Activated CD4-positive, CD25-positive, alpha-beta regulatory T cell treated with anti-CD3 and anti-CD28 coated beads, Interleukin-2, amount 50 U/mL, for 16 hours (primary cell): ENCODE measurements around the gene ZBTB20.

Experiments used
- DNase-seq: peaks from one replicate; pipeline ENCODE4 v3.0.0-alpha.2; 2020; ENCODE audit warnings: low read depth, low spot score

The ZBTB20 gene

DNA sequence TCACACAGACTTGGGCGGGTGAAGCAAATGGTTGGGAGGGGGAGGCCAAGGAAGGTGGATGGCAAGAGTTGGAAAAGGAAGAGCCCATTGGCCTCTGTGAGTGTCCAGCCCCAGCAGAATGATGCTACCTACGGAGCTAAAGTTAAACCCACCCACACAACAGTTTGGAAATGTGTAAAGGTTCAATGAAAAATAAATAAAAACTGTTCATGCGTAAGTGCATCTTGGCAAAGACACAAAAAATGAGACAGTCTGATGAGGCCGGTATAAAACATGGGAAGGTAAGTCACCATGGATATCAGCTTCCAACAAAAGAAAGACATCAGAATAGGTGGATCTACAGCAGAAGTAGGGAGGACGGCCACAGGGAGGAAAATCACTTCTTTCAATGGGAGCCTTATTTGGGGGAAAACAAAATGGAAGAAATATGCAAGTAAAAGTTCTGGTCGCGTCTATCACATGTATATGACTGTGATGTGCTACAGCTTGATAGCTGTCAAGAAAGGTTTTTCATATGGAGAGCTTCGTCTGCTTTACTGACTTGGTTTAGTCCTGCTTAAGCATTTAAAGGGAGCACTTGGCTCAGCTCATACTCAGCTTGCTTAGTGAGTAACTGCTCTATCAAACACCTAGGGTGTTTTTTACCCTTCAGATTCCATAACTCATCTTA lies 770.4 kb downstream of the ZBTB20 start:
- DNase-seq: no peak

DNA sequence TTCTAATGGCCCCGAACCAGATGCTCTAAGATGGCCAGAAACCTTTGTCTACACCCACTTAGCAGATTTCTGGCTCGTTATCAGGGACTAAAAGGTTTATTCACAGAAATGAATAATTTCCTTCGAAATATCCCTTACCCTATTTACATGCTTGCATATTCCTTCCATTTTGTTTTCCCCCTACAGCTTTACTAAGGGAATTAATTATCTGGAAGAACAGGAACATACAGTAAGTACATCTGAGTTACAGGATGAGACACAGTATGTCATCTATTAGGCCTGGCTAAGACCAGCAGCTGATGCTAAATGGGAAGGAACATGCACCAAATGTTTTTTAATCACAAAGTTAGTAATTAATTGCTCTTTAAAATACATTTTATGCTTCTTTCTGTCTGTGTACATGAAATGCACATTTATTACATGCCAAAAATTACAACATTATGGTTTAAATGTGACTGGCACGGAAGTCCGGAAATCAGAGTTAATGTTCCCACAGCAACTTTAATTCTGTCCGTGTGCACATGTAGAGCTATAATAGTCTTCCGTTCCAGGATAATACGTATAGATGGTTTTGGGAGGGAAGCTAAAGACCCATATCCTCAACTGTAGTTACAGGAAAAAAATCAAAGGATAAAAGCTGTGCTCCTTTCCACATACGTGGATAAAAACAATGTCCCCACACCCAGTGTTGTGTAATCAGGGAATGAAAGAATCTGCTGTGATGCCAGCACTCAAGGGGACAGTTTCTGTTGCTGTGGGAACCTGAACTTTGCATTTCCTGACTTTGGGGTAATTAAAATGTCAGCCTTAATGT lies 771.3 kb downstream of the ZBTB20 start:
- DNase-seq: no peak

DNA sequence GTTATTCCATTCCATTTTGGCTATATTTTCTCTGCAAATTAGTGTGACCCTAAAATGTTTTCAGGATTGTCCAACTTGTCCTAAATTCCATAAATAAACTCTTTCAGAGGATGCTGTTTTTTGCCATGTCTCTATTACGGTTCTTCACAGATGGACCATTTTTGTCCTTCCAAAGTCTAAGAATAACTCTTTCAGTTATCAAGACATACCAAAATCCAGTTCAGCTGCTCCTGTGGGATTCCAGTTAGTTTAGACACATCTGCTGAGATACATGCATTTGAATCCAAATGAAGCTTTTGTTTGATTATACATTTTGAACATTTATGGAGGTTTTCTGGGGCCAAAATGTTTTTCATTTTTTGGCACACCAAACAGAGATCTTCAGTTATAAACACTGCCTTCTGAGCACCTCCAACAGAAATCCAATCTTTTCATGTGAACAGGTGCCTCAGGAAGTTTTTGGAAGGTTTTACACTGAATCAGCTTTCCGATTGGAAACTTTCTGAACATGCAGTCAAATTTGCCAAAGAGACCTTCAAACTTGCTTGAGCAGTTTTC lies 772.6 kb downstream of the ZBTB20 start:
- DNase-seq: no peak

DNA sequence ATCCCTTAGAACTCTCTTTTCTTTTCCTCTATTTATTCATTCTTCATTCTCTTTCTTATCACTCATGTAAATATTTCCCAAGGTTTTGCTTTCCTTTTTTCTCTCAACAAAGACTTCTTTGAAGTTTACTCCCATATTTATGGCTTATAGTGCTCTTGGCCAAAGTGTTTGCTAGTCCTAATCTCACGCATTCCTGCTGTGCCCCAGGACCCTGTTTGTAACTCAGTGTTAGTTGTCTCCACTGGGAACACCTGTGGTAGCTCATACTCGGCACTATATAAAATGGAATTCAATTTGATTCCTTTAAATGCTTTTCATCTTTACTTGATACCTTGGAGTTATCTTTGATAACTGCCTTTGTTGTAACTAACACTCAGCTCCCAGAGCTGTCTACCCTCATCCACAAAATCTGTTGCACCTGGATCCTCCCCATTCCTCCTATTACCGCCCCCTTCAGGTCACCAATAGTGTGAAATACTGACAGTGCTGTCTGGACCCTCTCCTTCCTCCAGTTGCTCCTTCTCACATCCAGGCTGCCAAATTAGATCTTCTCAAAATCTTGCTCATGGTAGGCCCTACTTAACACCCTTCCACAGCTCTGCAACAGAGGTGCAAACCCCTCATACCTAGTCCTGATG lies 776.4 kb downstream of the ZBTB20 start:
- DNase-seq: no peak

DNA sequence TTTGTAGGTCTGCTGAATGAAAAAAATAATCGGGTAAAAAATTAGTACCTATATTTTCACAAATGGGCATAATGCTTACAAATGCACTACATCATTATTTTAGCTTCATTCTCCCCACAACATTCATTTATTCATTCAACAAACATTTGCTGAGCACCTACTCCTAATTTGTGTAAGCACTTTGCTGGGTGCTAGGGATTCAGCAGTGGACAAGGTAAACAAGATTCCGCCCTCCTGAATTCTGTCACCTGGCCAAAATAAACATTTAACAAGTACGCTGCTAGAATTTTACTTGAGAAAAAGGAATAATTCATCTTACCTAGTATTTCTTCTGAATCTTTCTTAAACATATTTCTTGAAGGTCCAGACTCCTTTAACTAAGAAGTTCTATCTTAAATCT lies 781.2 kb downstream of the ZBTB20 start:
- no peak for DNase-seq

DNA sequence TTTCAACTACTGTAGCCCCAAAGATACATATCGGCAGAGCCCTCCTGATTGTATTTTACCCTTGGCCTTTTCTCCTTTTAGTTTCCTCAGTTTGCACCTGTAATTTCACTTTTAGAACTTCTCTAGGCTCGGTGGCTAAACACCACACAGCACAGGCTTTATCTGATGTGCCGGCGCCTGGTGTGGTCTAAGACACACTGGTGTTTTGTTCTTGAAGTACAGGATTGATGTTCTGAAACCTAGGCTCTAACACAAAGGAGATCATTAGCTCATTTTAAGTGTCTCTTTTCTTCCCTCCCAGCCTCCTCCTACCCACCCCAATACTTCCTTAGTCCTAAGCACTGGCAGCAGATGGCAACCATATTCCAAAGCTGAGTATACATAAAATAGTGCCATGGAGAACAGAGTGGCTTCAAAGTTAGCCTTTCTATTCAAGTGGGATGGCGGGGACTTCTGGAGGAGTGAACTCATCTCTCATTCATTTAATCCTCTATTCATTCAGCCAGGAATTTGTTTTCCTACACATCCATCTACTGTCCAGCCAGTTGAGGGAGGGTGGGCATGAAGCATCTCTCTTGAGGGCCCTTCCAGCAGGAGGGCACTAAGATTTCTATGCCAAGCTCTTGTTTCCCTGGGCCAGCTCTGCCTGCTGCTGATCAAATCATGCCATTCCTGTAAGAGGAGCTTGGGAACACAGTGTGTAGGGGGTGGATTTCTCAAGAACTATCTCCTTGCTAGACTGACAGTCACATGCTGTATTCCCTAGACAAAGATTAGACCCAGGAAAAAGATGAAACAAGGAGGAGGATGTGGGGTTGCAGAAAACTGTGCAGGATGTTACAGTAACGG lies 782.1 kb downstream of the ZBTB20 start:
- no peak for DNase-seq

DNA sequence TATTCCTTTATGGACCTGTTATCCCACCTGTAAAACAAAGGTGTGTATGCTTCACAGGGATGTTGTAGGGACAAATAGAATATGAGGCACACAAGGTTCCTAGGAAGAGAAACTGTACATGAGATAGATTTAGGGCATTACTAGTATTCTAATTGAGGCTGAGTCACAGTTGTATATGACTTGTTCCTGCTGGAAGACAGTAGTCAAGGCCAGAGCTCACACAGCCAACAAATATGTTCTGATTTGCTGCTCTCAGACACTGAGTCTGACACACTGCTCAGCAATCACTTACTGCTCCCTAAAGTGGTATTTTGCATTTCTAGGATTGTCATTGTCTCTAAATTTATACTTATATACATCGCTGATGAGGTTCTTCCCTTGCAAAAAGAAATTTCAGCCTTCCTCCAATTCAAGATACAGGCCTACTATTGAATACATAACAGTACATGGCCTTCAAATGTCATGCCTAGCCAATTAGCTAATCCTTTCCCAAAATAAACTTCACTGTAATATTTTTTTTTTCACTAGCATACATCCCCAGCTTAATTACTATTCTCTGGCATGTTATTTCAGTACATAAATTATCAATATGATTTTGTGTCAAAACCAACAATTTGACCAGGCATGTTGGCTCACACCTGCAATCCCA lies 783.4 kb downstream of the ZBTB20 start:
- DNase-seq: no peak

DNA sequence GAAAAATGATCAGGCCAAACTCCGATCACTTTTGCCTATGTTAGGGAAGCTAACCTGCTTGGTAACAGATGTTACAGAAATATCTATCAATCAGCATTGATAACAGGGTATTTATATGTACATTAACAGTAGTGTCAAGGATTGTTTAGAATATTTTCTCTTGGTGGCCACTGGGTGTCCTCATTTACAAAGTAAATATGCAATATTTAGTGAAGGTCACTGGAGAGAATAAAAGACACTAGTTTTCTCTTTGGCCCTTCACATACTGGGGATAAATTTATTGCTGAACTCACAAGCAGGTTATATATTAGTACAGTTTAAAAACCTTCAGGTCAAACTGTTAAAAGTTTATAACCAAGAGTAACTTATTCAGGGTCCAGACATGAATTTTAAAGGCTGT lies 784.3 kb downstream of the ZBTB20 start:
- no peak for DNase-seq

DNA sequence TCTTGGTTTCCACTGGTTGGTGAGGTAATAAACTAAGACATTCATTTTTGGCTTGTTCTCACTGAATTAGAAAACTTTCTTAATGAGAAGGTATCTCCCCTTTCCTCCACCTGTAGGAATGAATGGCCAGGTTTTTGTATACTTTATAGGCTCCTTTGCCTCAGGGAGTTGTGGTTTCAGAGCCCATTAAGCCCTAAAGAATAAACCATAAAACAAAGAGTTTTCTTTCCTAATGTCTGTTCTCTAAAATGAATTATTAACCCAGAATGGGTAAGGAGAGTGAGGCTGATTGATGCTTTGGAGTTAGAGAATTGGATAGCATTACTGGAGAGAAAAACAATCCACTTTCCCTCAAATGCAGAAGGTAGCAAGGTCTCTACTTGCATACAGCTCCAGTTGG lies 785.7 kb downstream of the ZBTB20 start:
- DNase-seq: no peak

DNA sequence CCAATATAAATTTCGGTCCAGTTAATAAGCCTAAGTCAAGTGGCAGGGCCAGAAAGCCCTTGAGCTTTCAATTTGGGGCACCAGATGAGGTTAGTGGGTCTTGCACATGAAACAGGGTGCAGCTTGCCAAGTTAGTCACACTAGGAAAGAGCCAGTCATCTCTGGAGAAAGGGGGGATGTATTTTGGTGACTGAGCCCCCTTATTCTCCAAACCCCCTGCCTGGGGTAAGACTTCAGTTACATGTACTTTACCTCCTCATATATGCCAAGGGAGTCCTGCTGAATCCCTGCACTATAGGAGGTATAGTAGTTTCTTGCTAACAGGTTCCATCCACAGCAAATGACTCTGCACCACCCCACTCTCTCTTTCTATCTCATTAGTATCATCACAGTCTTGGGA lies 790.6 kb downstream of the ZBTB20 start:
- no peak for DNase-seq

DNA sequence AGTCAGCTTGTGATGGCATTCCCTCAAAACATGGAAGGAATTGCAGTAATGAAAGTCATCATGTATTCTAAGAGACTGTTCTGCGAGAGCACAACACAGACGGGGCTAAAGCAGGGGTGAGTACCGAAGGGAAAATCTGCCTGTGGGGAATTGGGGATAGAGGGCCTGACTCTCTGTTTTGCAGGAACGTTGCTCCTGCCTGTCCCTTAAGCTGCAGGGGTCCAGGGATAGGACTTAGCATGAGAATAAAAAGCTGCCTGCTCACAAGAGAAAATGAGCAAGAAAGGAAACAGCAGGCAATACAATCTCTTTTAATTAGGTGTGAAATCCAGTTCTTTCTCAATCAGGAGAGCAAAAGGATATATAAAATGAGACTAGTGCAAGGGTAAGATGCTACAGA lies 791.0 kb downstream of the ZBTB20 start:
- DNase-seq: no peak

DNA sequence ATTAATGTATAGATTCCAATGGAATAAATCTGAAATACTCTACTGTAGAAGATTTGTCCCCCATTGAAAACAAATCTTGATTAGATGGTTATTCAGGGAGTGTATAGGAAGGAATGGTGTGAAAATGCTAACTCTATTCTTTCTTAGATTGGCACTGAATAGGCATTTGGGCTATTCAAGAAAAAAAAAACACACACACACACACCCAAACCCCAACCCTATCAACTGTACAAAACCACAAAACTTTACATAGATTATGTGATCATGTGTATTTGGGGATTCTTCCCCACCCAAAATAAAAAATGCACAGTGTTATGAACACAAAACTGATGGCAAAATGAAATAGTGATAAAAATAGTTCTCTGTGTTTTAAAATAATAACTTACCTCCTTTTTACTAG lies 791.4 kb downstream of the ZBTB20 start:
- DNase-seq: no peak

DNA sequence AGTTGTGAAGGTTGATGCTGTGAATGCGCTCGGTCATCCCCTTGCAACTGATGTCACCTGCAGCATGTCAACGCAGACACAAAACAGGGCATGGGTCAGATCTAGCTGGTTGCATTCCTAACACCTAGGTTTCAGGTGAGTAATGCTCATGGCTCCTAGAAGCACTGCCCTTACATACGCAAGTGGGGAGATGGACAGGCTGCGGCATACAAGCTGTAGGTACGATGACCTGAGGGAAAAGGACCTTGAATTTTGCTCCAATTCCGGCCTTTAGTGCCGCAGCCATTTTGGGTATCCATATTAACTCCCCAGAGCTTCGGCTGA lies 795.3 kb downstream of the ZBTB20 start:
- DNase-seq: no peak

DNA sequence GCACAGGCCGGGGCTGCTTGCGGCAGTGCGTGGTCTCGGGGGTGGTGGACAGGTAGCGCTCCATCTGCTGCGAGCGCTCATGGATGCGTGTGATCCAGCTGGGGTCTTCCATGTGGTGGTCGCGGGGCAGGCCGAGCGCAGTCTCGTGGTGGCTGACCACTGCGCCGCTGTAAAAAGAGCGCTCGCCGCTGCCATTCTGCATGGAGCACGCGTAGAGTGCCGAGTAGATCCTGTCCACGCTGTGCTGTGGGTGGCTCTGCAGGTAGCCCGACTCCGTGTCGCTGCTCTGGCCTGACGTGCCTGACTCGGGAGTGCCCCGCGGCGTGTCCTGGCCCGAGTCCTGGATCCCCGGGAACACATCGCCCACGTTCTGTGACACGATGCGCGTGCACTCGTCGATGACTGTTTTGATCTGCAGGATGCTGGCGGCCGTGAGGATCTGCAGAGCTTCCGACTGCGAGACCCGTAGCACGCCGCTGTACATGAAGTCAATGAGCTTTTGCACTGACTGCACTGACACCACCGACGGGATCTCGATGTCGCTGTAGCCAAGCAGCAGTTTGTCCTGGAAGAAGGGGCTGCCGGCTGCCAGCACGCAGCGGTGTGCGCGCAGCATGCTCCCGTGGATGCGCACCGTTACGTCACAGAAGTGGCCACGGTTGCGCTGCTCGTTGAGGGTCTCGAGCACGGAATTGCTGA lies 795.8 kb downstream of the ZBTB20 start:
- no peak for DNase-seq

DNA sequence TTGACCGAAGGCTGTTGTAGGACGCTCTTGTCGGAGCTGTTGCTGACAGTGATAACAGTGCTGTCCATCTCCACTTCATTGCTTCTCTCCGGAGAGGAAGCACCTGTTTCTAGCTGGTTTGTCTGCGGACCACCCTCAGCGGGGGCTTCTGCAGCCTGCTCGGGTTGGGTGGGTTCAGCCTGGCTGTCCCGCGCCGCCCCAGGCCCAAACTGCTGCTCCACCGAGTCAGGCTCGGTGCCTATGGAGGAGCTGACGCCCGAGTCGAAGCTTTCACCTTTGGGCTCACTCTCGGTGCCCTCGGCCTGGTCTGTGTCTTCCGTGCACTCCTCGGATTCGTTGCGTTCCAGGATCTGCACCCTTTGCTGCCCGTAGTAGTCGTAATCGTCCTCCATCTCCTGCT lies 796.4 kb downstream of the ZBTB20 start:
- DNase-seq: no peak

DNA sequence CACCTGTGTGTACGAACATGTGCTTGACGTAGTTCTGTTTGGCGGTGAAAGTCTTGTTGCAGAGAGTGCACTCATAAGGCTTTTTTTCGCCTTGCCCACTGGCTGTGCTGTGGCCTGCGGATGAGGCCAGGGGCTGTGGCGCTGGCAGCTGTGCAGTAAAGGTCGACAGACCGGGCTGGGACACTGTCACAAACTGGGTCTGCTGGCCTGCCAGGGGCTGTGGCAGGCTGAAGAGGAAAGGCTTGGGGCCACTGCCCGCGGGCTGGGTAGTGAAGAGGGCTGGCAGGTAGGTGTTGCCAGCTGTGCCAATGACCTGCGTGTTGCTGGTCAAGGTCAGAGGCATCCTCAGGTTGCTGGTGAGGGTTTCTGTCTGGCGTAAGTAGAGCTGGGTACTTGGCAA lies 796.8 kb downstream of the ZBTB20 start:
- DNase-seq: no peak

DNA sequence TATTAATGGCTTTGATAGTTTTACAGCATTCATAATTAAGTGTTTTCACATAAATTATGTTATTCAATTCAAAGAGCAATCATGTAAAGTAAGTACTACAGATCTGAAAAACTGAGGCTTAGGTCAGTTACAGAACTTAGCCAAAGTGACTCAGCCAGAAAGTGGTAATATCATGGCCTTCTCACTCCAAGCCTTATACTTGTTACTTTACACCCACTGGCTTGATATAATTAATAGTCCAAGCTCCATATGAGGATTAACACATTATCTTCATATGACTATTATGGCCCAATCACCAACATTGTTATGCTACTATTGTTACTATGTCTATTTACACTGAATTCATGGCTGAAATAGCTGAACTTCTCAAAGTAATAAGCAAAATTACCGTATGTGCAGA lies 802.6 kb downstream of the ZBTB20 start:
- DNase-seq: no peak

DNA sequence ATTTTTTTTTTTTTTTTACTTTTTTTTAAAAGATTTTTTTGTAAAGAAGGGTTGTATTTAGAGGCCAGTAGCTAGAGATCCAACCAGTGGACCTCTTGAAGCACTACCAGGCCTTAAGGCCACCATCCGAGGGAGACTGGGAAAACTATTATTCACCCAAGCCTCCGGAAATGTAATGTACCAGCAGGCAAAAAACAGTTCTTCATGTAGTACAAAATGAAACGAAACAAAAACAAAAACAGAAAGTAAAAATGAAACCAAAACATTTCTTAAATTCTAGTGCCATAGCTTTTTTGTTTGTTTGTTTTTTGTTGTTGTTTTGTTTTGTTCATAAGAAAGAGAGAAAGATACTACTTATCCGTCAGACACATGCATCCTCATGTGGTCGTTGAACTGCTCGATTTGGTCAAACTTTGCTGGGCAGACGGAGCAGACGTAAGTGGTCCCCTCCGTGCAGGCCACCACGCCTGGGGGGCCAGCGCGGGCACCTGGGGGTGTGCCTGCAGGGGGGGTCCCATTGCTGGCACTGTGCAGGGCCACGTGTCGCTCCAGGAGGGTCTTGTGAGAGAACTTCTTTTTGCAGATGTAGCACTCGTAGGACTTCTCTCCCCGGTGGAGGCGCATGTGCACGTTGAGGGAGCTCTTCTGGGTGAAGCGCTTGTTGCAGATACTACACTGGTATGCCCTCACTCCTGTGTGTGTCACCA lies 808.3 kb downstream of the ZBTB20 start:
- no peak for DNase-seq

DNA sequence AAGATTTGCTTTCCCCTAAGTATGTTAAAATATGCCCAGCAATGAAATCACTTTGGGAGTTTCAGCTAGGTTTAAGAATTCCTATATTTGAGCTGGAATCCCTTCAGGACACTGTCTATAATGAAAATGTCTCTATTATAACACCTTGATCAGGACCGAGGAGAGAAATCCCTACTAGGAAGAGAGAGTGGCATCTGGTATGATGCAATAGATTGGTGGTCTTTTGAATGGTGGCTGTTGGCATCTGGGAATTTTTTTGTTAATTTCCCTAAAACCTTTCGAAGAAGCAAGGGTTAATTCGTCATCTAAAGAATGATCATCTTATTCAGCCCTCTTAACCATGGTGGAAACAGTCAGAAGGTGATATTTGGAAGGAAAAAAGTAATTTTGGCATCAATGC lies 810.2 kb downstream of the ZBTB20 start:
- no peak for DNase-seq

DNA sequence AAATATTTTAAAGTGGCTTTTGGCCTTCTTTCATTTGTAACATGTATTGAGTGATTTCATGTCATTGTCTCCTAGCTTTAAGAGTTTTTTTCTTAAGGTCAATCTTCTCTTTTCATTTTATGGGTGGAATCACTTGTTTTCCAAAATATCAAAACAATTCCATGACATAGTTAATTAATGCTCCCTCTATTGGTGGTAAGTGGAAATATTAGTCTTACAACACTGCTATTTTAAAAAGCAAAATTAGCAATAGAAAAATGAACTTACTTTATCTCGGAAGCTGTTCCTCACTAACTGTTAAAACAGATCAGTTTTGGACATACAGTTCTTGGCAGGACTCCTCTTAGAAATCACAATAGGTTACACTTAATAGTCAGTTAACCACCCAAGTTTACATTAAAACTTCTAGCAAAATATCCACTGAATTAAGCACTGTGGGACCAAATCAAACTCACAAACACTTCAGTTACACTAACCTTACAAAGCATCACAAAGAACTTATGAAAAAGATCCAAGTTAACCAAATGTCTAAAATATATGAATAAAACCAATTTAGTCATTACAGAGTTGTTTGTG lies 810.9 kb downstream of the ZBTB20 start:
- no peak for DNase-seq
